B cell (primary cell): ENCODE results near the gene MCEE. TPM values are rescaled to one million over a fixed set of nuclear protein-coding genes. Genes with fewer than 3 reads are reported as not detected.

Experiments used
- ATAC-seq: fragments of 200-7000 bp; cut with Tn5 transposase; one replicate; pipeline ENCODE4 v1.10.0; 2021; ENCODE audit warnings: low read depth, mild to moderate bottlenecking, moderate number of reproducible peaks, moderate library complexity
- CTCF ChIA-PET: fragments of 350-600 bp; sonication (Branson Sonifier 250); formaldehyde crosslinking; loops from one replicate; lab custom pipeline; 2021; ENCODE audit warnings: antibody characterized with exemption, inconsistent platforms; lab: Charles Lee
- POLR2A ChIA-PET: fragments of 350-600 bp; sonication (Branson Sonifier 250); formaldehyde crosslinking; loops from one replicate; lab custom pipeline; 2021; ENCODE audit warnings: antibody characterized with exemption; lab: Charles Lee
- DNase-seq: peaks from one replicate; pipeline ENCODE4 v3.0.0; 2013
- H2AFZ ChIP-seq: 2 replicates; pipeline ENCODE4 v1.6.1; 2012; ENCODE audit warnings: mild to moderate bottlenecking, low read depth, low read length; ENCODE audit not compliant: insufficient read depth, poor library complexity, severe bottlenecking
- H3K27ac ChIP-seq, 2 donors: 1 replicate in 1 of 2; 2 replicates in 1 of 2; pipeline ENCODE4 v1.5.1; 2012 to 2013; ENCODE audit warnings: low read length in 2 of 2, mild to moderate bottlenecking in 2 of 2, moderate library complexity in 1 of 2
- H3K27me3 ChIP-seq, 4 experiments: fragments of 200-600 bp in 1 of 4; sonication (generic) in 1 of 4; replicated peaks in 1 of 4; 1 replicate in 2 of 4; 2 replicates in 2 of 4; pipeline versions ENCODE4 v1.6.1 to v1.7.0; 2013 to 2016; ENCODE audit warnings: low read length in 3 of 4, mild to moderate bottlenecking in 2 of 4, mixed read lengths in 1 of 4, moderate library complexity in 1 of 4; ENCODE audit not compliant: insufficient read depth in 4 of 4, control insufficient read depth in 3 of 4; ENCODE audit errors: control extremely low read depth in 1 of 4
- H3K36me3 ChIP-seq, 2 experiments: replicated peaks in 1 of 2; 1 replicate in 1 of 2; 2 replicates in 1 of 2; pipeline versions ENCODE4 v1.6.1 to v1.7.1; 2013; ENCODE audit warnings: low read length in 1 of 2; ENCODE audit not compliant: insufficient read depth in 2 of 2, control insufficient read depth in 1 of 2; ENCODE audit errors: control extremely low read depth in 1 of 2, extremely low read depth in 1 of 2
- H3K4me1 ChIP-seq, 2 donors: fragments of 200-600 bp in 1 of 2; sonication (generic) in 1 of 2; 1 replicate in 1 of 2; 2 replicates in 1 of 2; pipeline versions ENCODE4 v1.5.1 to v1.6.1; 2013 to 2017; ENCODE audit warnings: low read length in 2 of 2; ENCODE audit not compliant: control insufficient read depth in 2 of 2, insufficient read depth in 2 of 2
- H3K4me2 ChIP-seq: replicated peaks from 2 replicates; pipeline ENCODE3; 2012; ENCODE audit warnings: mild to moderate bottlenecking, low read depth, low read length; ENCODE audit not compliant: poor library complexity, severe bottlenecking
- H3K4me3 ChIP-seq, 5 experiments: fragments of 200-600 bp in 1 of 5; sonication (generic) in 1 of 5; 1 replicate in 3 of 5; 2 replicates in 2 of 5; pipeline versions ENCODE4 v1.5.1 to v1.7.0; 2011 to 2016; ENCODE audit warnings: low read length in 4 of 5, mild to moderate bottlenecking in 4 of 5, low read depth in 2 of 5, control low read depth in 1 of 5, moderate library complexity in 1 of 5; ENCODE audit not compliant: insufficient read depth in 1 of 5; ENCODE audit errors: control extremely low read depth in 1 of 5, extremely low read depth in 1 of 5
- H3K79me2 ChIP-seq: fragments of 200-600 bp; sonication (generic); one replicate; pipeline ENCODE4 v1.6.0; 2016; ENCODE audit warnings: low read length; ENCODE audit not compliant: control insufficient read depth, insufficient read depth
- H3K9ac ChIP-seq: fragments of 200-600 bp; sonication (generic); 2 replicates; pipeline ENCODE4 v1.6.1; 2017; ENCODE audit warnings: mild to moderate bottlenecking, low read length, moderate library complexity
- H3K9me3 ChIP-seq, 3 donors: one replicate each; pipeline versions ENCODE4 v1.6.1 to v1.7.1; 2013; ENCODE audit warnings: low read length in 2 of 3; ENCODE audit not compliant: control insufficient read depth in 2 of 3, insufficient read depth in 1 of 3; ENCODE audit errors: control extremely low read depth in 1 of 3
- H4K20me1 ChIP-seq: 2 replicates; pipeline ENCODE4 v1.6.0; 2012; ENCODE audit warnings: mild to moderate bottlenecking, low read length; ENCODE audit not compliant: insufficient read depth, control insufficient read depth, poor library complexity, severe bottlenecking
- H3K27ac Mint-ChIP-seq: one replicate; pipeline ENCODE4 v1.8.0; 2021; ENCODE audit warnings: mixed read lengths
- H3K27me3 Mint-ChIP-seq: one replicate; pipeline ENCODE4 v1.8.0; 2021; ENCODE audit warnings: mixed read lengths
- H3K4me1 Mint-ChIP-seq: one replicate; pipeline ENCODE4 v1.8.0; 2021; ENCODE audit warnings: mixed read lengths
- H3K4me3 Mint-ChIP-seq: one replicate; pipeline ENCODE4 v1.8.0; 2021; ENCODE audit warnings: mixed read lengths
- H3K9me3 Mint-ChIP-seq: one replicate; pipeline ENCODE4 v1.8.0; 2022; ENCODE audit warnings: mixed read lengths; ENCODE audit not compliant: insufficient read depth
- EZH2 ChIP-seq: IDR thresholded peaks from 2 replicates; pipeline ENCODE4 v1.6.1; 2012; ENCODE audit warnings: borderline replicate concordance, low read depth, mild to moderate bottlenecking, moderate library complexity, low read length; ENCODE audit not compliant: insufficient read depth, poor library complexity, severe bottlenecking
- WGBS: methylation state at CpG from one replicate; pipeline ENCODE4 v1.1.5; 2013; ENCODE audit warnings: missing lambda C conversion rate; ENCODE audit not compliant: insufficient coverage; 5-methylcytosine and 5-hydroxymethylcytosine counted together
- intact Hi-C: fragments of 100-400 bp; cut with micrococcal nuclease; formaldehyde crosslinking; loops from one replicate; pipeline ENCODE4 v1.10.0; 2022
- polyA plus RNA-seq: library from polyadenylated mRNA; depleted of rRNA; stranded (reverse); fragments of >200 nt; gene quantifications from 2 replicates; pipeline ENCODE4 v1.2.3, GENCODE V29; 2012
- total RNA-seq, 2 donors: library from RNA; stranded (reverse); fragments of 120-200 nt in 1 of 2; gene quantifications; 1 replicate in 1 of 2; 2 replicates in 1 of 2; pipeline versions ENCODE4 v1.2.3 to v1.2.4, GENCODE V29; 2013 to 2022
- TF ChIP-seq, protein P1 (sequence below): fragments of 200-600 bp; IDR thresholded peaks from one replicate; pipeline ENCODE4 v1.8.0; 2022; ENCODE audit warnings: antibody characterized with exemption, mild to moderate bottlenecking

Gene MCEE
- total and polyA plus RNA-seq, 2 donors (not counting 1 experiment from before 2014, with no cell fraction given) = 13.1 to 17.6 TPM

DNA sequence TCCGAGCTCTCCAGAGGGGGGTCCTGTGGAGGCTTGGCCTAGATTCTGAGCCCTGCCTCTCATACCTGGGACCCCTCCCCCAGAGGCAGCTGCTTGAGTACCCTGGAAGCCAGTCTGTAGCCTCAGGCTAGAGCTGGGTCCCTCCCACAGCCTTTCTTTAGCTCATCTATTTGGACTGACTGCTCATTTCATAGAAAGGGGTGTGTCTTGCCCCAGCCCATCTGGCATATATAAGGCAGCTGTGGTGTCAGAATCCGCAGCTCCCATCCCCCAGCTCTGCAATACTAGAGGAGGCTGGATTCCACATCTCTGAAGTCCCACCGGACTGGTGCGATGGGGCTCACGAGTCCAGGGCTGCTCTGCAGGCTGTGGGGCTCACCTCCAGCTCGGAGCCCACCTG is 26.5 kb upstream of the MCEE start:
- Histone ChIP-seq H4K20me1 (no peaks in the 10 kb centered on the region), H3K36me3 (peaks cover 0 to 3% of the 10 kb centered on the region in 2 experiments), H3K9ac (no peak overlapping the region), H3K4me1 (peaks cover 6 to 7% of the 10 kb centered on the region in 2 donors), H3K4me3 (no peak overlapping the region), H3K9me3 (no peaks in the 10 kb centered on the region), H3K4me2 (no peak overlapping the region), H3K79me2 (no peaks in the 10 kb centered on the region), H3K27me3 (peaks cover 0 to 5% (median 2%) of the 10 kb centered on the region in 4 experiments), H3K27ac (no peak overlapping the region), H2AFZ (no peak overlapping the region)
- no peak for ATAC-seq
- Mint-ChIP-seq H3K27me3 (peaks cover 4% of the 10 kb centered on the region), H3K9me3 (no peaks in the 10 kb centered on the region), H3K27ac (no peak overlapping the region), H3K4me1 (peaks cover 5% of the 10 kb centered on the region), H3K4me3 (no peak overlapping the region)
- 83% methylated on average over 6 of the region's 6 CpGs for WGBS
- CTCF ChIA-PET = interaction anchor here (0.8 to 3.2 kb wide), 9 partner anchors 10 to 354 kb away, joined by 3 to 14 read pairs (median 4); partner anchors contain the start of gene MCEE
- no peak for DNase-seq
- intact Hi-C loops = loop anchor here (2.0 kb wide), 1 partner anchor 122 kb away; no protein-coding TSS in a partner anchor
- TF ChIP-seq EZH2 = no peak
- TF ChIP-seq, protein P1, sequence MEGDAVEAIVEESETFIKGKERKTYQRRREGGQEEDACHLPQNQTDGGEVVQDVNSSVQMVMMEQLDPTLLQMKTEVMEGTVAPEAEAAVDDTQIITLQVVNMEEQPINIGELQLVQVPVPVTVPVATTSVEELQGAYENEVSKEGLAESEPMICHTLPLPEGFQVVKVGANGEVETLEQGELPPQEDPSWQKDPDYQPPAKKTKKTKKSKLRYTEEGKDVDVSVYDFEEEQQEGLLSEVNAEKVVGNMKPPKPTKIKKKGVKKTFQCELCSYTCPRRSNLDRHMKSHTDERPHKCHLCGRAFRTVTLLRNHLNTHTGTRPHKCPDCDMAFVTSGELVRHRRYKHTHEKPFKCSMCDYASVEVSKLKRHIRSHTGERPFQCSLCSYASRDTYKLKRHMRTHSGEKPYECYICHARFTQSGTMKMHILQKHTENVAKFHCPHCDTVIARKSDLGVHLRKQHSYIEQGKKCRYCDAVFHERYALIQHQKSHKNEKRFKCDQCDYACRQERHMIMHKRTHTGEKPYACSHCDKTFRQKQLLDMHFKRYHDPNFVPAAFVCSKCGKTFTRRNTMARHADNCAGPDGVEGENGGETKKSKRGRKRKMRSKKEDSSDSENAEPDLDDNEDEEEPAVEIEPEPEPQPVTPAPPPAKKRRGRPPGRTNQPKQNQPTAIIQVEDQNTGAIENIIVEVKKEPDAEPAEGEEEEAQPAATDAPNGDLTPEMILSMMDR = no peak
- POLR2A ChIA-PET = interaction anchor here (0.7 kb wide), 1 partner anchor 15 kb away, joined by 3 read pairs; no protein-coding TSS in a partner anchor

DNA sequence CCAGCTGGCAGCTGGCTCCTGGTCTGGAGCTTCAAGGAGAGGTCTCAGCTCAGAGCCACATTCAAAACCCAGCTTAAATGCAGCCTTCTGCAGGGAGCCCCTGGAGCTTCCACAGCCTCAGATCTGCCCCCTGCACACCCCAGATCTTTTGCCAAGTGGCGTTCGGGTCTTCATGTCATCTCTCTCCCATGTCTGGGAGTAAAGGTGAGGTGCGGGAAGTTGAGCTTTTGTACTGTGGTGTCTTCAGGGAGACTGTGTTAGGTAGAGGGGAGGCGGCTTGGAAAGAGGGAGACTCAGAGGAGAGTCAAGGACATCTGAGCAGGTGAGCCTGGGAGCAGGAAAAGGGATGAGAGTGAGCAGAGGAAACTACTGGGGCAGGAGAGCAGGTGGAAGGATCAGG is 25.8 kb upstream of the MCEE start:
- Histone ChIP-seq H2AFZ (no peak overlapping the region), H3K4me3 (no peak overlapping the region), H3K9ac (no peak overlapping the region), H3K36me3 (peaks cover 3 to 4% of the 10 kb centered on the region in 2 experiments), H3K79me2 (no peaks in the 10 kb centered on the region), H4K20me1 (no peaks in the 10 kb centered on the region), H3K4me1 (peaks cover 6 to 7% of the 10 kb centered on the region in 2 donors), H3K27ac (no peak overlapping the region), H3K9me3 (no peaks in the 10 kb centered on the region), H3K4me2 (no peak overlapping the region), H3K27me3 (peaks cover 0 to 5% (median 2%) of the 10 kb centered on the region in 4 experiments)
- 88% methylated on average over 2 of the region's 4 CpGs for WGBS
- Mint-ChIP-seq H3K27ac (no peak overlapping the region), H3K27me3 (peaks cover 4% of the 10 kb centered on the region), H3K9me3 (no peaks in the 10 kb centered on the region), H3K4me3 (no peak overlapping the region), H3K4me1 (peaks cover 5% of the 10 kb centered on the region)
- DNase-seq (no peak), ATAC-seq (no peak)
- intact Hi-C loops = loop anchor here (2.0 kb wide), 1 partner anchor 123 kb away; no protein-coding TSS in a partner anchor
- ChIA-PET CTCF (interaction anchor here (0.7 to 3.2 kb wide), 4 partner anchors 35 to 355 kb away, joined by 3 to 14 read pairs (median 4); no protein-coding TSS in a partner anchor), POLR2A (no interaction called here)
- no peak for TF ChIP-seq EZH2
- TF ChIP-seq, protein P1 = no peak
